SJSA1 (cell line): ENCODE data around the gene SPDYE3. TPM values are rescaled to one million over a fixed set of nuclear protein-coding genes. Genes with fewer than 3 reads are reported as not detected.
"Not testable (repeated sequence)": the region's sequence is repeated elsewhere in the genome, so short reads cannot be mapped to it uniquely, and the experiment has no call there.

Source experiments
- DNase-seq, 2 experiments: peaks; one replicate each; pipeline ENCODE4 v3.0.0-alpha.2; 2015 to 2020; ENCODE audit warnings: low spot score in 2 of 2, low read depth in 1 of 2
- H3K27ac ChIP-seq: fragments of 250-450 bp; sonication (Bioruptor Pico); 2 replicates; pipeline ENCODE4 v1.5.1; 2020; ENCODE audit warnings: mild to moderate bottlenecking, moderate library complexity
- H3K27me3 ChIP-seq: fragments of 250-450 bp; sonication (Bioruptor Pico); replicated peaks from 2 replicates; pipeline ENCODE4 v1.5.1; 2020; ENCODE audit warnings: mild to moderate bottlenecking, moderate library complexity
- H3K36me3 ChIP-seq: fragments of 250-450 bp; sonication (Bioruptor Pico); 2 replicates; pipeline ENCODE4 v1.5.1; 2020; ENCODE audit warnings: mild to moderate bottlenecking
- H3K4me1 ChIP-seq: fragments of 250-450 bp; sonication (Bioruptor Pico); replicated peaks from 2 replicates; pipeline ENCODE4 v1.6.1; 2021; ENCODE audit warnings: mild to moderate bottlenecking
- H3K4me3 ChIP-seq: fragments of 250-450 bp; sonication (Bioruptor Pico); 2 replicates; pipeline ENCODE4 v1.5.1; 2020; ENCODE audit warnings: mild to moderate bottlenecking
- H3K9me3 ChIP-seq: fragments of 250-450 bp; sonication (Bioruptor Pico); replicated peaks from 2 replicates; pipeline ENCODE4 v1.5.1; 2020; ENCODE audit warnings: mild to moderate bottlenecking
- total RNA-seq: library from RNA; depleted of rRNA; stranded (reverse); fragments of >200 nt; shearing (Covaris generic); gene quantifications from 2 replicates; pipeline ENCODE4 v1.2.3, GENCODE V29; 2014; rRNA removed

Gene SPDYE3, protein sequence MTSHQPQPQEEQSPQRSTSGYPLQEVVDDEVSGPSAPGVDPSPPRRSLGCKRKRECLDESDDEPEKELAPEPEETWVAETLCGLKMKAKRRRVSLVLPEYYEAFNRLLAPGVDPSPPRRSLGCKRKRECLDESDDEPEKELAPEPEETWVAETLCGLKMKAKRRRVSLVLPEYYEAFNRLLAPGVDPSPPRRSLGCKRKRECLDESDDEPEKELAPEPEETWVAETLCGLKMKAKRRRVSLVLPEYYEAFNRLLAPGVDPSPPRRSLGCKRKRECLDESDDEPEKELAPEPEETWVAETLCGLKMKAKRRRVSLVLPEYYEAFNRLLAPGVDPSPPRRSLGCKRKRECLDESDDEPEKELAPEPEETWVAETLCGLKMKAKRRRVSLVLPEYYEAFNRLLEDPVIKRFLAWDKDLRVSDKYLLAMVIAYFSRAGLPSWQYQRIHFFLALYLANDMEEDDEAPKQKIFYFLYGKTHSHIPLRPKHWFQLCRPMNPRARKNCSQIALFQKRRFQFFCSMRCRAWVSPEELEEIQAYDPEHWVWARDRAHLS
- total RNA-seq: not detected in 2 replicates

DNA sequence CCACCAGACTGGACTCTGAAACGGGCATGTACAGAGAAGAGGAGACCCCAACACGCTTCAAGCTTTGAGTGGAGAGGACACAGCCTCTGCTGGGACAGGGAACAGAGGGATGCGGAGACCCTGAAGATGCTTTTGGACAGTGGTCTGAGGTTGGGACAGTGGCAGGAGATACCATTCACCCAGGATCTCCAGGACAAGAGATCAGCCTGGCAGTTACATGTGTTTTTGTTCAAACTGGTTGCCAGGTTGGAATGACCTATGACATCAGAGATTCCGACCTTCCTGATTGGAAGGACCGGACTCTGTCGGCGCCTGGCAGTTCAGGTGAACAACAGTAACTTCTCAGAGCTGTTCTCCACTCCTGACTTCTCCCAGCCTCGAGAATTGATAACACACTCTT lies at the start of gene SPDYE3:
TSS of gene SPDYE3 (plus strand) at position 301 of the 400 bp plus-strand sequence. CDS start 184 bp downstream, outside the sequence.
- not testable (repeated sequence) for H3K36me3 ChIP-seq, H3K9me3 ChIP-seq, DNase-seq, H3K27me3 ChIP-seq, H3K4me3 ChIP-seq, H3K4me1 ChIP-seq, H3K27ac ChIP-seq

DNA sequence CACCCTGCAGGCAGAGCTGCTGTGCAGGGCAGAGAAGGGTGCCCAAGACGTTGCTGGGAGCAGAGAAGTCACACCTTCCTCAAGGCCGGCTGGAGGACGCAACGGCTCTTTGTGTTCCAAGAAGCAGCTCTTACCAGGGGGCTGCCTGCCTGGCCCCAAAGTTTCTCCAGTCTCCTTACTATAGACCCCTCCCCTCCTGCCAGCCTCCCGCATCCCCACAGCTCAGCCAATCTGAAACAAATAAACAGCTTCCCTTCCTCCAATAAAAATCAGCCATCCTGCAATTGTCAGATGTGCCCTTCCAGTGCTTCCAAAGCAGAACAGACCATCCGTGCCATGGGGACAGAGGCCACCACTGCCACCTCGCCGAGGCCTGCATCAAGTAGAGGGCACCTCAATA lies 47.5 kb upstream of the SPDYE3 start:
- not testable (repeated sequence) for DNase-seq, H3K27me3 ChIP-seq, H3K9me3 ChIP-seq, H3K36me3 ChIP-seq, H3K27ac ChIP-seq, H3K4me3 ChIP-seq, H3K4me1 ChIP-seq

DNA sequence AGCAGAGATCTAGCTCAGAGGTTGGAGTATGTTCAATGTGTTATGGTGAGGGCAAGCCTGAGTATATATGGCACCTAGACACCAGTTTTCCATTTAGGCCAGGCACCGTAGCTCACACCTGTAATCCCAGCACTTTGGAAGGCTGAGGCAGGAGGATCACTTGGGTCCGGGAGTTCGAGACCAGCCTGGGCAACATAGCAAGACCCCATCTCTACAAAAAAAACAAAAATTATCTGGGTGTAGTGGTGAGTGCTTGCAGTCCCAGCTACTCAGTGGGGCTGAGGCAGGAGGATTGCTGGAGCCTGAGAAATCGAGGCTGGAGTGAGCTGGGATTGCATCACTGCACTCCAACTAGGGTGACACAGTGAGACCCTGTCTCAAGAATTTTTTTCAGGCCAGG lies 44.6 kb upstream of the SPDYE3 start:
- not testable (repeated sequence) for DNase-seq, H3K27ac ChIP-seq, H3K9me3 ChIP-seq, H3K4me1 ChIP-seq, H3K36me3 ChIP-seq, H3K27me3 ChIP-seq, H3K4me3 ChIP-seq

DNA sequence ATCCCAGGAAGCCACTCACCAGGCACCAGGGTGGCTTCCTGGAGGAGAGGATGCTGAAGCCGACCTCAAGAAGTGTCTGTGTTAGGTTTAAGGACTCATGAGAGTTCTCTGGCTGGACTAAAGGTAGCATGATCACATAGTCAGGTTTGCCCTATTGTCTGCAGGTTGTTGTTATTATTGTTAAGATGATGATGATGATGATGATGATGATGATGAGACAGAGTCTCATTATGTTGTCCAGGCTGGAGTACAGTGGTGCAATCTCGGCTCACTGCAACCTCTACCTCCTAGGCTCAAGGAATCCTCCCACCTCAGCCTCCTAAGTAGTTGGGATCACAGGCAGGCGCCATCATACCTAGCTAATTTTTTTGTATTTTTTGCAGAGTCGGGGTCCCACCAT lies 43.3 kb upstream of the SPDYE3 start:
- H3K36me3 ChIP-seq, H3K4me3 ChIP-seq, DNase-seq, H3K27ac ChIP-seq, H3K9me3 ChIP-seq, H3K27me3 ChIP-seq, H3K4me1 ChIP-seq: not testable (repeated sequence)

DNA sequence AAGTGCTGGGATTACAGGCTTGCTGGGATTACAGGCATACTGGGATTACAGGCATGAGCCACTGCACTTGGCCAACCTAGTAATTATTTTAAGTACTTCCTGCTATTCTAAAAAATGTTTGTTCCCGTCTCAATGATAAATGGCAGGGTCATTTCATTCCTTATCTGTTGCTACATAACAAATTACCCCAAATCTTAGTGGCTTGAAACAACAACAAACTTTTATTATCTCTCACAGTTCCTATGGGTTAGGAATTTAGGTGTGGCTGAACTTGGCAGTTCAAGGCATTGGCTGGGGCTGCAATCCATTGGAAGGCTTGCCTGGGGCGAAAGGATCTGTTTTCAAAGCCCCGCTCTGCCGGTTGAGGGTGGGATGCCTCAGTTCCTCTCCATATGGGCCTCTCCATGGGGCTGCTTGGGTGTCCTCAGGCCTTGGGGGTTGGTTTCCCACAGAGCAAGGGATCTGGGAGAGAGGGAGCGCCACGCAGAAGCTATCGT lies 42.8 kb upstream of the SPDYE3 start:
- H3K9me3 ChIP-seq, DNase-seq, H3K36me3 ChIP-seq, H3K27me3 ChIP-seq, H3K4me1 ChIP-seq, H3K27ac ChIP-seq, H3K4me3 ChIP-seq: not testable (repeated sequence)

DNA sequence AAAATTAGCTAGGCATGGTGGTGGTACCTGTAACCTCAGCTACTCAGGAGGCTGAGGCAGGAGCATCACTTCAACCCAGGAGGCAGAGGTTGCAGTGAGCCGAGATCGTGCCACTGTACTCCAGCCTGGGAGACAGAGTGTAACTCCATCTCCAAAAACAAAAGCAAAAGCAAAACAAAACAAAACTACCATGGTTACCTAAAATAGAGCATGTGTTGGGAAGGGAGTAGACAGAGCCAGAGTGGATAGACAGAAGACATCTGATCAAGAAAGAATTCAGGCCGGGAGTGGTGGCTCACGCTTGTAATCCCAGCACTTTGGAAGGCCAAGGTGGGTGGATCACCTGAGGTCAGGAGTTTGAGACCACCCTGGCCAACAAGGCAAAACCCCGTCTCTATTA lies 41.7 kb upstream of the SPDYE3 start:
- not testable (repeated sequence) for H3K27me3 ChIP-seq, H3K36me3 ChIP-seq, H3K4me3 ChIP-seq, H3K9me3 ChIP-seq, DNase-seq
- H3K27ac ChIP-seq: peak overlapping the region; percentile 12; the same call in 1 of the 2 replicates
- peaks cover 12% of the 10 kb centered on the region for H3K4me1 ChIP-seq

DNA sequence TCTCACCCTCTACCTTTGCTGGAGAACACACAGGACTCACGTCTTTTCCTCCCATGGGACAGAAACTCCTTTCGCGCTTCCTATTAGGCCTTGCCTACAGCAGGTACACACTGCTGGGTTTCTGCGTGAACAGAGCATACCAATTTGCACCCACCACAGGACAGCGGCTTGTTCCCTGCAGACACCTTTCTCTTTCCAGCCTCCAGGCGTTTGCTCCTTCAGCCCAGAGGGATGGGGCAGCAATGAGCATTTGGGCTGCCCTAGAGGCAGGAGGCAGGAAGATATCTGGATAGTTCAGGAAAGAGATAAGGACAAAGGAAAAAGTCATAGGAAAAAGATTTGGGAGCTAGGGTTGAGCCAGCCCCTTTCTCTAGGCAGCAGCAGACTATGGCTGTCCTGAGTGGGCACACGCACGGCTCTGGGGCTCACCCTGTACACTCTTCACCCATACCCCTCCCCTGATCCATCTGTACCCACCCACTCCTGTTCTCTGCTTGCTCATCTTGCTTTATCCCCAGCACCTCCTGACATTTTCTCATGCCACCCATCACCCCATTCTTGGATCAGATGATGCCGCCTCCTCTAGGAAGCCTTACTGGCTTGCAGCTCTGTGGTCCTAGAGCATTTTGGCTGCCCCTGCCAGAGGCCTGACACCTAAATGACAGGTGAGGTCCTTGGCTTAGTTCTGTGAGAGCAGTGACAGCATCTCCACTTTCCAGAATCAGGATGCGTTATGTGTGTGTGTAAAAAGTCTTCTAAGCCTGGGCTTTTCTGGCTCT lies 40.7 kb upstream of the SPDYE3 start:
- DNase-seq: no peak
- Histone ChIP-seq H3K4me1 (peaks cover 14% of the 10 kb centered on the region), H3K4me3 (no peak overlapping the region), H3K27ac (no peak overlapping the region), H3K9me3 (no peaks in the 10 kb centered on the region), H3K36me3 (no peaks in the 10 kb centered on the region), H3K27me3 (no peaks in the 10 kb centered on the region)

DNA sequence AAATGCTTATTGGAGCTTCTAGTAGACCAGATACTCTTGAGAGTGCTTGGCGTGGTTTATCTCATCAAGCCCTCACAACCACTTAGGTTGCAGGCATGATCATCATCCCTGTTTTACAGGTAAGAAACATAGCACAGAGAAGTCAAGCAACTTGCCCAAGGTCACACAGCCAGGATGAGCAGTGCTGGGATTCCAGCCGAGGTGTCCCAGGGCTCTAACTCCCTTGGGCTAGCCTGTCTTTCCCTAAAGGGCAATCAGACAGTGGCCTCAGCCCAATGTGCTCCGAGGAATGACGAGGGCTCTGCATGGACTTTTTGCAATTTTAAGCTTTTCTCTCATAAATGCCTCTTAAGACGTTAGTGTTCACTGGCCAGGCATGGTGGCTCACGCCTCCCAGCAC lies 39.9 kb upstream of the SPDYE3 start:
- no peak for DNase-seq
- Histone ChIP-seq H3K4me1 (peaks cover 22% of the 10 kb centered on the region), H3K36me3 (no peaks in the 10 kb centered on the region), H3K9me3 (no peaks in the 10 kb centered on the region), H3K27me3 (no peaks in the 10 kb centered on the region), H3K27ac (no peak overlapping the region), H3K4me3 (no peak overlapping the region)

DNA sequence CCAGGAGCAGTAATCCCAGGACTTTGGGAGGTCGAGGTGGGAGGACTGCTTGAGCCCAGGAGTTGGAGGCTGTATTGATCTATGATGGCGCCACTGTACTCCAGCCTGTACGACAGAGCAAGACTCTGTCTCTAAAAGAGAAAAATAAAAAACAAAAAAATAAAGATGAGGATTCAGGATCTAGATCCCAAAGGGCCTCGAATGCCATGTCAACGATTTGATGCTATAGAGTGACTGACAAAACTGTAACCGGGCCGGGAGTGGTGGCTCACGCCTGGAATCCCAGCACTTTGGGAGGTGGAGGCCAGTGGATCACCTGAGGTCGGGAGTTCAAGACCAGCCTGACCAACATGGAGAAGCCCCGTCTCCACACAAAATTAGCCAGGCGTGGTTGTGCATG lies 38.6 kb upstream of the SPDYE3 start:
- not testable (repeated sequence) for DNase-seq, H3K9me3 ChIP-seq, H3K27me3 ChIP-seq, H3K36me3 ChIP-seq, H3K27ac ChIP-seq, H3K4me3 ChIP-seq
- peaks cover 22% of the 10 kb centered on the region for H3K4me1 ChIP-seq

DNA sequence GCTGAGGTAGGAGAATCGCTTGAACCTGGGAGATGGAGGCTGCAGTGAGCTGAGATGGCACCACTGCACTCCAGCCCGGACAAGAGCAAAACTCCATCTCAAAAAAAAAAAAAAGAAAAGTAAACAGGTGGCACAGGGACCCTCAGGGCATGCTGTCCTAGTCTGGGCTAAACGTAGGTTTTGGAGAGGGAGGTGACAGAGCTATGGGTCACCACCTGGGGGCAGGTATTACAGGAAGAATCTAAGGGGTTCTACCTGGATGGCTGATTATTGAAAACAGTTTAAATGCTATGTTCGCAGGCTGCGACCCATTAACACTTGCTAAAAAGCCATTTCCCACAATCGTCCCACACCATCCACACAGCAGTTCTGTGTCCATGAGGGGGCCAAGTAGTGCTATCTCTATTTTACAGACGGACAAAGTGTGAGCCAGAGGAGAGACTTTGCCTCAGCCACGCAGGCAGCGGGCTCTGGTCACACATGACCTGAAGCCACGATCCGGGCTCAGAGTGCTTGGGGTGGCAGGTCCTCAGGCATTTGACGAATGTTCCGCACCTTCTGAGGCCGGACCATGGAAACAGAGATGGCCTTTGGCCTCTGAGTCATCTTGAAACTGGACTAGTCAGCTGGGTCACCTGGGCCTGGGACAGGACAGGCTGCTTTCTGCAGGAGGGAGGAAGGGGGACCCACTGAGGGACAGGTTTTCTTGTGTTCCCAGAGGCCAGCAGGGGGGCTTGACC lies 38.0 kb upstream of the SPDYE3 start:
- H3K36me3 ChIP-seq, H3K27ac ChIP-seq, H3K4me3 ChIP-seq, DNase-seq, H3K27me3 ChIP-seq, H3K9me3 ChIP-seq: not testable (repeated sequence)
- peaks cover 22% of the 10 kb centered on the region for H3K4me1 ChIP-seq

DNA sequence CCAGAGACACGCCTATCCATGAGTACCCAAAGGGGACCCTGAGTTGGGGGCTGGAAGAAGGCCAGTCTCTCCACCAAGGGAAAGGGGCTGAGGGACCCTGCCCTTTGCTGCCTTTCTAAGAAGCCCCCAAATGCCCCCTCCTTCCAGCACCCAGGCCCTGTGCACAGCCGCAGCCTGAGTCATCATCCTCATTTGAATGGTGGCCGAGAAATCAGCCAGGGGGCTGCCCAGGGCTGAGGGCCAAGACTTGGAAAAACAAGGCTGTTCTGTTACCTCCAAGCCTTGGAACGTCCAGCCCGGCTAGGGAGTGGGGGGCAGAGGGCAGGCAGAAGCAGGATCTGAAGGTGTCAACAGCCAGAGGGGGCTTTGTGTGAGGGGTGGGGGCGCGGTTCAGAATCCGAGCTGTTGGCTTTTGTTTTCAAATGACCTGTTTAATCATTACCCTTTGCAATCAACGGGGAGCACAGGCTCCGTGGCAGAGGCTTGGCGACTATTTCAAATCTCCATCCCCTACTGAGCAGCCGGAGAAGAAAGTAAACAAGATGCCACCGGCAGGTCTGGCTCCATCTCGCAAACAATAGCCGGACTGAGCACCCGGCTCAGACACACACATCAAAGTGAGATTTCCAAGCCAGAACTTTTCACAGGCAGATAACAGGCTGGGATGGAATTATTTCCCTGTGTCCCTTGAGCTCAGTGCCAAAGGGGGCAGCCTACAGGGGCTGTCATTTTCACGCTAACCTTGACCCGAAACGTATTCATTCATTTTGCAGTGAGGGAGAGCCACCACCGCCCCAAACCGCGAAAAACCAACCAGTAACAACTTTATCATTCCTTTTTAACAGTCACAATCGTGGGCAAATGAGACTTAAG lies 37.2 kb upstream of the SPDYE3 start:
- peaks cover 22% of the 10 kb centered on the region for H3K4me1 ChIP-seq
- H3K27ac ChIP-seq, H3K27me3 ChIP-seq, H3K36me3 ChIP-seq, H3K9me3 ChIP-seq, H3K4me3 ChIP-seq: not testable (repeated sequence)
- peak; percentile 16 to 50 for DNase-seq

DNA sequence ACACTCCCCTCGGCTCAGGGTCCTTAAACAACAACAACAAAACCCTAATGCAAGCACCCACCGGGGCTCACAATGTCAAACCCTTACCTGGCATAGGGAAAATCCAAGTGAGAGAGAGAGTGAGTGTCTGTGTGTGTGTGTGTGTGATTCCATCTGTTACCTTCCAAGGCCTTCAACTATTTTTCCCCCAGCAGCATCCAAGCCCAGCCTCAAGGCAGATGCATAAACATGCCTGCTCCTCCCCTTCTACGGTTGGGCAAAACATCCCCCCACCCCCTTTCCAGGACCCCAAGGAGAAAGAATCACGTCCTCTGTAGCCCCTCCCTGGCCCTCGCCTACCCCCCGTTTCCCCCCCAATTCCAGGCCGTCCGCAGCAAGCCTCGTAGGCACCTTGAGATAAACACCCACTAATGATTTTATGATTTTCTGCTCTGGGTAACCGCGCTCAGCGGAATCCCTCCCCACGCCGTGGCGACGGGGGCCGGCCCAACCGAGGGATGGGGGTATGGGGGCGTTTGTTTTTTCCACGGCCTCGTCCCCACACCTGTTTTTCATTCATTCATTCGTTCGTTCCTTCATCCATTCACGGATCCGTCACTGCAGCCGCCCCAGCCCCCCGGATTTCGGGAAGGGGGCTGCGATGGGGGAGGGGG lies 36.4 kb upstream of the SPDYE3 start:
- H3K27me3 ChIP-seq, H3K4me3 ChIP-seq, DNase-seq, H3K9me3 ChIP-seq, H3K27ac ChIP-seq, H3K36me3 ChIP-seq: not testable (repeated sequence)
- H3K4me1 ChIP-seq: peaks cover 20% of the 10 kb centered on the region
